ENCODE measurements around the gene RPS17.
"Not testable (repeated sequence)": the region's sequence is repeated elsewhere in the genome, so short reads cannot be mapped to it uniquely, and the experiment has no call there.

- TF ChIP-seq CTCF (IDR thresholded peaks at IDR 0.05; ENCODE audit: insufficient read depth, low read depth, low read length); EZH2 (IDR thresholded peaks at IDR 0.05; ENCODE audit: insufficient read depth, low read length): not testable (repeated sequence)
Observed at GRCh38 chr15:82502700-82503339, 37.4 kb downstream of the RPS17 start.
